ENCODE results near the gene ZSWIM6. TPM values are rescaled to one million over a fixed set of nuclear protein-coding genes. Genes with fewer than 3 reads are reported as not detected.

Gene ZSWIM6
- total RNA-seq, 1 experiment from 2014 or later = 12.9 TPM

DNA sequence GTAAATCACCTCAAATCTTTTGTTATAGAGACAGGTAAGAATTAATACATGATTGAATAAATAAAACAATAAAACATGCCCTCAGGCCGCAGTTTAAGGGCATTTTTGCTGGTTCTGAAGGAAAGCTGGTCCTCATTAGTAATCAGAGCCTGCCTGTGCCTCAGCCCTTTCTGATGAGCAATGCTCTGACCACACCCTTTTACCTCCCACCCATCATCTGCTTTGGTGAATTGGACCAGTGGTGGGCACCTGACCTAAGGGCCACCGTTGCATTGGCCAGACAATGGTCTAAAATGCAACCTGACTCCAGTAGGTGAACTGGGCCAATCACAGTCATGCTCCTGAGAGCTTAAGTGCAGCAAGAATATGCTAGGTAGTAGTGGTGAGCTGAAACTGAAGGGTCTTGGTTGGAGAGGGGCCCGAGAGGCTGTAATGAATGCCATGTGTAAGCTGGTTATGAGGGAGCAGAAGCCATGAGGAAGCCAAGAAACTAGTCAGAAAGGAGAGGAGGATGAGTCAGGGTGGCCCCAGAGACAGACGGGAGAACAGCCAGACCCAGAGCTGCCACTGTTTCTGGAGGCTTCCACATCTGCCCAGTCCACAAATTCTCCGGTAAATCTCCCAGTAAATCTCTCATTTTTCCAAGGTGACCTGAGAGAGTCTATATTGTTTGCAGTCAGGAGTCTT, 45.5 kb upstream of the ZSWIM6 start:
- Histone ChIP-seq H4K20me1 (ENCODE audit: insufficient read depth) (no peaks in the 10 kb centered on the region), H3K79me2 (ENCODE audit: low read depth) (no peaks in the 10 kb centered on the region), H3K27me3 (ENCODE audit: insufficient read depth, low read depth) (no peaks in the 10 kb centered on the region), H2AFZ (no peak overlapping the region), H3F3A (ENCODE audit: insufficient read depth, low read depth) (peaks cover 2% of the 10 kb centered on the region; the same call in 1 of the 2 replicates), H3K27ac (no peak overlapping the region), H3K4me1 (replicated peaks; ENCODE audit: insufficient read depth) (peaks cover 13% of the 10 kb centered on the region), H3K36me3 (ENCODE audit: low read depth) (no peaks in the 10 kb centered on the region), H3K9me3 (ENCODE audit: insufficient read depth, low read depth) (no peaks in the 10 kb centered on the region), H3K4me2 (no peak overlapping the region), H3K4me3 (no peak overlapping the region), H3K9me2 (ENCODE audit: insufficient read depth) (no peaks in the 10 kb centered on the region)
- TF ChIP-seq, protein P1, sequence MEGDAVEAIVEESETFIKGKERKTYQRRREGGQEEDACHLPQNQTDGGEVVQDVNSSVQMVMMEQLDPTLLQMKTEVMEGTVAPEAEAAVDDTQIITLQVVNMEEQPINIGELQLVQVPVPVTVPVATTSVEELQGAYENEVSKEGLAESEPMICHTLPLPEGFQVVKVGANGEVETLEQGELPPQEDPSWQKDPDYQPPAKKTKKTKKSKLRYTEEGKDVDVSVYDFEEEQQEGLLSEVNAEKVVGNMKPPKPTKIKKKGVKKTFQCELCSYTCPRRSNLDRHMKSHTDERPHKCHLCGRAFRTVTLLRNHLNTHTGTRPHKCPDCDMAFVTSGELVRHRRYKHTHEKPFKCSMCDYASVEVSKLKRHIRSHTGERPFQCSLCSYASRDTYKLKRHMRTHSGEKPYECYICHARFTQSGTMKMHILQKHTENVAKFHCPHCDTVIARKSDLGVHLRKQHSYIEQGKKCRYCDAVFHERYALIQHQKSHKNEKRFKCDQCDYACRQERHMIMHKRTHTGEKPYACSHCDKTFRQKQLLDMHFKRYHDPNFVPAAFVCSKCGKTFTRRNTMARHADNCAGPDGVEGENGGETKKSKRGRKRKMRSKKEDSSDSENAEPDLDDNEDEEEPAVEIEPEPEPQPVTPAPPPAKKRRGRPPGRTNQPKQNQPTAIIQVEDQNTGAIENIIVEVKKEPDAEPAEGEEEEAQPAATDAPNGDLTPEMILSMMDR (conservative IDR thresholded peaks at IDR 0.05) = no peak
- no peak for TF ChIP-seq EZH2 (IDR thresholded peaks at IDR 0.05; ENCODE audit: low read depth)
- DNase-seq = peak in 1 of 2 experiments; percentile 9
- no TSS peak for BruUV-seq (replicated peaks)
- ChIA-PET CTCF (no interaction called here), POLR2A (ENCODE audit: unreplicated experiment) (no interaction called here)
- intact Hi-C loops (cut with micrococcal nuclease; ENCODE audit: unreplicated experiment) = no loop called here

GRCh38 chr5:61287474-61287873, 44.6 kb upstream of the ZSWIM6 start:
- Histone ChIP-seq H3K79me2 (ENCODE audit: low read depth) (no peaks in the 10 kb centered on the region), H3F3A (ENCODE audit: insufficient read depth, low read depth) (peaks cover 8% of the 10 kb centered on the region), H3K36me3 (ENCODE audit: low read depth) (no peaks in the 10 kb centered on the region), H3K4me2 (no peak overlapping the region), H3K4me1 (replicated peaks; ENCODE audit: insufficient read depth) (peaks cover 12% of the 10 kb centered on the region), H3K27ac (no peak overlapping the region), H2AFZ (no peak overlapping the region), H3K27me3 (ENCODE audit: insufficient read depth, low read depth) (no peaks in the 10 kb centered on the region), H3K9me3 (ENCODE audit: insufficient read depth, low read depth) (no peaks in the 10 kb centered on the region), H4K20me1 (ENCODE audit: insufficient read depth) (no peaks in the 10 kb centered on the region), H3K4me3 (no peak overlapping the region), H3K9me2 (ENCODE audit: insufficient read depth) (no peaks in the 10 kb centered on the region)
- intact Hi-C loops (cut with micrococcal nuclease; ENCODE audit: unreplicated experiment) = no loop called here
- ChIA-PET POLR2A (ENCODE audit: unreplicated experiment) (no interaction called here), CTCF (no interaction called here)
- TF ChIP-seq EZH2 (IDR thresholded peaks at IDR 0.05; ENCODE audit: low read depth) = no peak
- TF ChIP-seq, protein P1 (conservative IDR thresholded peaks at IDR 0.05) = no peak
- DNase-seq = peak in 1 of 2 experiments; percentile 17
- BruUV-seq (replicated peaks) = no TSS peak

DNA sequence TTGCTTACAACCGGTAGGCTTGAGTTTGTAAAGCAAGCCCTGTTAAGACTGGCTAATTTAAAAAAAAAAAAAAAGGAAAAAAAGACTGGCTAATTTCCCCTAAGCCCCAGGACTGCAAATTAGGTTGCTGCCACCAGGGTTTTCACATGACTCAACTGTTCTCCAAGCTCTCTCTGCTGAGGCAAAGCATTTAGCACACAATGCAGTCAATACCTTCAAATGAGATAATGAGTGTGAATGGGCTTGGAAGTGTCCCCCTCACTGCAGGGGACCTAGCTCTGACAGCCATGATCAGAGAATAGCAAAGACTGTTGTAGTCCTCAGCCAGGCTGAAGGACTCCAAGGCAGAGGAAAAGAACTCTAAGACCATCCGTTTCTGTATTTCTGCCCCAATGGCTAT, 42.8 kb upstream of the ZSWIM6 start:
- Histone ChIP-seq H3K36me3 (ENCODE audit: low read depth) (no peaks in the 10 kb centered on the region), H3K27me3 (ENCODE audit: insufficient read depth, low read depth) (no peaks in the 10 kb centered on the region), H4K20me1 (ENCODE audit: insufficient read depth) (no peaks in the 10 kb centered on the region), H3K79me2 (ENCODE audit: low read depth) (no peaks in the 10 kb centered on the region), H3K9me3 (ENCODE audit: insufficient read depth, low read depth) (no peaks in the 10 kb centered on the region), H3K4me1 (replicated peaks; ENCODE audit: insufficient read depth) (peaks cover 27% of the 10 kb centered on the region), H3K27ac (no peak overlapping the region), H3K4me3 (no peak overlapping the region), H3K9me2 (ENCODE audit: insufficient read depth) (no peaks in the 10 kb centered on the region), H2AFZ (no peak overlapping the region), H3F3A (ENCODE audit: insufficient read depth, low read depth) (peaks cover 21% of the 10 kb centered on the region), H3K4me2 (no peak overlapping the region)
- intact Hi-C loops (cut with micrococcal nuclease; ENCODE audit: unreplicated experiment) = no loop called here
- POLR2A ChIA-PET (ENCODE audit: unreplicated experiment) = no interaction called here
- CTCF ChIA-PET = no interaction called here
- DNase-seq = peak in 1 of 2 experiments; percentile 15
- TF ChIP-seq, protein P1 (conservative IDR thresholded peaks at IDR 0.05) = no peak
- no peak for TF ChIP-seq EZH2 (IDR thresholded peaks at IDR 0.05; ENCODE audit: low read depth)
- BruUV-seq (replicated peaks) = no TSS peak
